Mucosa of rectum (tissue), 2 donors: Measurements from ENCODE around the gene ENTPD8.

ENCODE experiments used
- H3K27ac ChIP-seq, 2 donors: one replicate each; pipeline ENCODE4 v1.7.0; 2013; ENCODE audit warnings: inconsistent platforms in 2 of 2, low read depth in 2 of 2, low read length in 2 of 2
- H3K27me3 ChIP-seq, 2 donors: one replicate each; pipeline ENCODE4 v1.7.0; 2013; ENCODE audit warnings: low read length in 2 of 2; ENCODE audit not compliant: control insufficient read depth in 2 of 2, insufficient read depth in 2 of 2
- H3K36me3 ChIP-seq, 2 donors: one replicate each; pipeline ENCODE4 v1.7.0; 2013; ENCODE audit warnings: low read length in 2 of 2; ENCODE audit not compliant: control insufficient read depth in 2 of 2, insufficient read depth in 2 of 2
- H3K4me1 ChIP-seq, 2 donors: one replicate each; pipeline ENCODE4 v1.7.0; 2013; ENCODE audit warnings: low read length in 2 of 2, mild to moderate bottlenecking in 1 of 2; ENCODE audit not compliant: control insufficient read depth in 2 of 2, insufficient read depth in 2 of 2
- H3K4me3 ChIP-seq, 2 donors: one replicate each; pipeline ENCODE4 v1.7.0; 2013; ENCODE audit warnings: low read length in 2 of 2
- H3K9ac ChIP-seq, 2 donors: one replicate each; pipeline ENCODE4 v1.7.0; 2013; ENCODE audit warnings: low read length in 2 of 2, low read depth in 1 of 2, mild to moderate bottlenecking in 1 of 2
- H3K9me3 ChIP-seq, 2 donors: one replicate each; pipeline ENCODE4 v1.7.0; 2013; ENCODE audit warnings: low read length in 2 of 2; ENCODE audit not compliant: control insufficient read depth in 2 of 2
- donor health status: healthy.
- donor health status: Normal muscosa, but diverticular disease.

ENTPD8 gene

DNA sequence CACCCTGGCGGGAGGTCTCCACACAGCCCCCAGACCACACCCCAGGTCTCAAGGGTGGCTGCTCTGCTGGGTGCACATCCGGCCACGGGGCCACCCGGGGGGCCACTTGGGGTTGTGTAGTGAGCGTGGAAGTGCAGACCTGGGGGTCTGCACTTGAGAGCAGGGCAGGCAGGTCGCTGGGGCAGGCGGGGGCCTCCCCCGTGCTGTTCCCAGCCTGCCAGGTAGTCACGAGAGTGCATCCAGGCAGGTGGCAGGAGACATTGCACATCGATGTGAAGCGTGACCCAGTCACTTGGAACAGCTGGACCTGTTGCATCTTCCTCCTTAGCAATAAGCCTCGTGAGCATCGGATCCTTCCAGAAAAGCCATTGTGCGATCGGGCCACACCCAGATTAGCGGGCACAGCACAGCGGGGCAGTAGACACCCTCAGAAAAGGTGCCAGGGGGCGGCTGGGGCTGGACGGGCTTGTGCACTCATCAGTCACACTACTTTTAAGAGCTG, 4.8 kb upstream of the ENTPD8 start:
- Histone ChIP-seq H3K4me3 (no peak overlapping the region), H3K27ac (no peak overlapping the region), H3K9me3 (no peaks in the 10 kb centered on the region), H3K36me3 (peaks cover 0 to 11% of the 10 kb centered on the region in 2 donors), H3K27me3 (peaks cover 0 to 2% of the 10 kb centered on the region in 2 donors), H3K9ac (peak overlapping the region in 1 of 2 donors; percentile 6), H3K4me1 (peaks cover 5 to 10% of the 10 kb centered on the region in 2 donors)

DNA sequence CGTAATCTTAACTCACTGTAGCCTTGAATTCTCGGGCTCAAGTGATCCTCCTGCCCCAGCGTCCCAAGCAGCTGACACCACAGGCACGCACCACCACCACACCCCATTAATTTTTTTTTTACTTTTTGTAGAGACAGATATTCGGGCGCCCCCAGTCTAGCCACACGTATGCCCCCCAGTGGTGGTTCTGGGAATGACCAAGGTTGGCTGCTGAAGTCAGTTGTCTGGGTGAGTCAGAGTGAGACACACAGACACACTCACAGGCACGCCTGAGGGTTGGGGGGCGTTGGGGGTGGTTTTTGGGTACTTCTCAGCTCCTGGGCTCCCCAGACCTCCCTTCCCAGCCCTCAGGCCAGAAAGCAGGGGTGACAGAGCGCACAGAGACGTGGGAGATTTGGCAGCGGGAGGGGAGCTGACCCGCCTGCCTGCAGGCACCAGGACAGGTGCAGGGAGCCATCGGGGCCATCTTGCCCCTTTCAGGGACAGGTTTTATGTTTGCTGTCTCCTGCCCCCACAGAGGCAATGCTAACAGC, 4.2 kb upstream of the ENTPD8 start:
- Histone ChIP-seq H3K27me3 (peaks cover 0 to 2% of the 10 kb centered on the region in 2 donors), H3K9me3 (no peaks in the 10 kb centered on the region), H3K36me3 (peaks cover 0 to 11% of the 10 kb centered on the region in 2 donors), H3K4me3 (no peak overlapping the region), H3K9ac (peak overlapping the region in 1 of 2 donors; percentile 6), H3K27ac (no peak overlapping the region), H3K4me1 (peaks cover 5 to 10% of the 10 kb centered on the region in 2 donors)

DNA sequence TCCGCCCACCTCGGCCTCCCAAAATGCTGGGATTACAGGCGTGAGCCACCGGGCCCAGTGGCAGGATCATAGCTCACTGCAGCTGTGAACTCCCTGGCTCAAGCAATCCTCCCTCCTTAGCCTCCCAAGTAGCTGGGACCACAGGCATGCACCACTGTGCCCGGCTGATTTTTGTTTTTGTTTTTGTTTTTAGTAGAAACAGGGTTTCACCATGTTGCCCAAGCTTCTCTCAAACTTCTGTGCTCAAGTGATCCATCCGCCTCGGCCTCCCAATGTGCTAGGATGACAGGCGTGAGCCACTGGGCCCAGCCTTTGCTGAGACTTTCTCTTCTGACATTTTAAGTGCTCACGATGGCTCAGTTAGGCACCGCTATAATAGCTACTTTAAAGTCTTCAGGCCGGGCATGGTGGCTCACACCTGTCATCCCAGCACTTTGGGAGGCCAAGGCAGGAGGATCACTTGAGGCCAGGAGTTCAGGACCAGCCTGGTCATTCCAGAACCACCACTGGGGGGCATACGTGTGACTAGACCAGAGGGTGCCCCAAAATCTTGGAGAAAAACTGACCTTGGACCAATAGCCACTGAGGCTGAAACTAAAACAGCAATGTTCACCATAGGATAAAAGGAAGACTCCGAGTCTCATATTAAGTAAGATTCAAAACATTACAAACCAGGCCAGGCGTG, 3.1 kb upstream of the ENTPD8 start:
- H3K9ac ChIP-seq, result no peak overlapping the region
- H3K9me3 ChIP-seq, result no peaks in the 10 kb centered on the region
- H3K4me1 ChIP-seq, result peaks cover 5 to 14% of the 10 kb centered on the region in 2 donors
- peaks cover 0 to 3% of the 10 kb centered on the region in 2 donors for H3K36me3 ChIP-seq
- no peak overlapping the region for H3K27ac ChIP-seq
- peaks cover 0 to 2% of the 10 kb centered on the region in 2 donors for H3K27me3 ChIP-seq
- H3K4me3 ChIP-seq, result no peak overlapping the region

DNA sequence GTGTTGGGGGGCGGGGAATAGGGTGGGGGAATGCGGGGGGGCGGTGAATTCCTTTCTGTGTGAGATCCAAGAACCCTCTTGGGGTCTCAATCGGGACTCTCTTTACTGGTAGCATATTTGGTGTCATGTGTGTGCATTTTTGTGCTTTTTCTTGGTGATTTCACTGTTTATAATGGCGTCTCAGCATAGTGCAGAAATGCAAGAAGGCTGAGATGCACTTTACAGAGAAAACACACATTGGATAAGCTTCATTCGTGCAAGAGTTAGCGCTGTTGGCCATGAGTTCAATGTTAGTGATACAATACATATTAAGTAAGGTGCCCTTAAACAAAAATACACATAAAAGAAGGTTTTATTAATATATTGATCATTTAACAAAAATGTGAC, 771 bp upstream of the ENTPD8 start:
- Histone ChIP-seq H3K27me3 (peaks cover 0 to 2% of the 10 kb centered on the region in 2 donors), H3K36me3 (no peaks in the 10 kb centered on the region), H3K4me1 (peaks cover 18 to 29% of the 10 kb centered on the region in 2 donors), H3K4me3 (peak overlapping the region in 1 of 2 donors; percentile 57), H3K27ac (no peak overlapping the region), H3K9ac (no peak overlapping the region), H3K9me3 (no peaks in the 10 kb centered on the region)

DNA sequence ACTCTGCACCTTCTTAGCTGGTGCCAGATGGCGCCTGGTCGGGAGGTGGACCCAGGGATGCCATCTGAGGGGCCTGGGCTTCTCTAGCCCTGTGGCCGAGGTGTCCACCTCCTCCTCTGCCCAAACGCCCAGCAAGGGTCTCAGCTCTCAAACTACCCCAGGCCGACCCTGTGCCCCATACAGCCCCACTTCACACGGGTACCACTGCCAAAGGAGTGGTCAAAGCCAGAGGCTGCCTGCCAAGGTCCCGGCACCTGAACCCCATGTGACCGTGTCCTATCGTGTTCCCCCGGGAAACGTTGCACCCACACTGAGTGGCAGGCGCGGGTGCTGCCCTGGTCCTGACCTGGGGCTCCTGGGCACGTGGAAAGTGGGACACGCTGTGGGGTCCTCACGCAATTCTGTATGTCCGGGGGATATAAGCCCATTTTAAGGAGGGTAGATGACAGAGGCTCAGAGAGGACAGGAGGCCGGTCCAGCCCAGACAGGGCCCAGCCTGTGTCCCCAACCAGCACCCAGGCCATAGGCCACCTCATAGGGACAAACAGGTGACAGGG, 1.9 kb downstream of the ENTPD8 start:
- Histone ChIP-seq H3K9ac (peak overlapping the region in 1 of 2 donors; percentile 2), H3K4me1 (peaks cover 24 to 36% of the 10 kb centered on the region in 2 donors), H3K27me3 (no peaks in the 10 kb centered on the region), H3K9me3 (no peaks in the 10 kb centered on the region), H3K4me3 (peak overlapping the region; percentile 26), H3K36me3 (no peaks in the 10 kb centered on the region), H3K27ac (peak overlapping the region in 1 of 2 donors; percentile 20)

DNA sequence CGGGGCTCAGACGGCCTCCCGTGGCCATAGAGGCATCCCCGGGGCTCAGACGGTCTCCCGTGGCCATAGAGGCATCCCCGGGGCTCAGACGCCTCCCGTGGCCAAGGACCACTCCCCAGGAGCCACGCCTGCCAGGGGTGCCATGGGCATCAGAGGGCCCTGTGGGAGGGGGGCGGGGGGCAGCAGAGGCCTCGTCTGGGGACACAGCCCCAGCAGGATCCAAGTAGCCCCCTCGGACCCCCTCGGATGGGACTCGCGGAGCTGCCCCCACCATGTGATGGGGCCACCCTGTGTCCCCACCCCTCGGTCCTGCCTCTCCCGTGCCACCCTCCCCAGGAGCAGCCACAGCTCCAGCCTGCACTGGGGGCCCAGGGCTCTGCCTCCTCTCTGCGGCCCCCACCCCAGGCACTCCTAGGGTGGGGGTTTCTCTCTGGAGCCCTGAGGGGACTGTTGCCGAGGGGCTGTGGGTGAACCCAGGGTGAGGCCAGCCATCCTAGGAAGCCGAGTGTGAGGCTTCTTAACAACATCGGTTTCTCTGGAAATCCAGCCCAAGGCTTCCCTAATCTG, 2.5 kb downstream of the ENTPD8 start:
- Histone ChIP-seq H3K4me3 (no peak overlapping the region), H3K27ac (peak overlapping the region in 1 of 2 donors; percentile 20), H3K9me3 (no peaks in the 10 kb centered on the region), H3K4me1 (peaks cover 24 to 36% of the 10 kb centered on the region in 2 donors), H3K9ac (peak overlapping the region in 1 of 2 donors; percentile 2), H3K27me3 (no peaks in the 10 kb centered on the region), H3K36me3 (no peaks in the 10 kb centered on the region)

DNA sequence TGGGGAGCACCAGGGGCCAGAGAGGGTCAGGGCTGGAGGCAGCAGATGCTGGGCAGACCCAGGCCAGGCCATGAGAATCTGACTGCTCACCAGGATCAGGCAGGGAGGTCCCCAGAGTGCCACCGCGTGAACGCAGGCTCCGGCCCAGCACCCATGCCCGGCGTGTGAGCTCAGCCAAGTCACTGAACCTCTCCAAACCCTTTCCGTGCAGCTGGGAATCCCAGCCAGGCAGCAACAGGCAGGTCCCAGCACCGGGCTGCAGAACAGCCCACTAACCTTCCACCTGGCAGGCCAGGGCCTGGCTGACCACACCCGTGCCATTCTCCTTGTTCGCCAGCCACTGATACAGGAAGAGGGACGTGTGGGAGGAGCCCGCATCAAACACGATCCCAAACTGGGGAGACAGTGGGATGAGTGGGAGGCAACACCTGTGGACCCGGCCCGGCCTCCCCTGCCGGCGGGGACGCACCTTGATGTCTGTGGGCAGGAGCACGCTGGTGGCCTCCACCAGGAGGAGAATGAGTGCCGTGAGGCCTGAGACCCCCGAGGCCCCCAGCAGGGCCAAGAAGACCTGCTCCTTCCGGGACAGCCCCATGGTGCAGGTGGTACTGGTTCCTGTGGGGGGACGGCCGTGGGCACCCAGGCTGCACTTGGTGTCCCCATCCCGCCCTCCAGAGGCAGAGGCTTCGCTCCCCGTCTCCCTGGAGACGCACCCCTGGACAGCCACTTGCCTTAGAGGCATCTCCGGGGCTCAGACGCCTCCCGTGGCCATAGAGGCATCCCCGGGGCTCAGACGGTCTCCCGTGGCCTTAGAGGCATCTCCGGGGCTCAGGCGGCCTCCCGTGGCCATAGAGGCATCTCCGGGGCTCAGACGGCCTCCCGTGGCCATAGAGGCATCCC, 3.2 kb downstream of the ENTPD8 start:
- H3K9me3 ChIP-seq, result no peaks in the 10 kb centered on the region
- H3K27me3 ChIP-seq, result no peaks in the 10 kb centered on the region
- H3K9ac ChIP-seq, result peak overlapping the region in 1 of 2 donors; percentile 48
- peaks cover 24 to 36% of the 10 kb centered on the region in 2 donors for H3K4me1 ChIP-seq
- no peaks in the 10 kb centered on the region for H3K36me3 ChIP-seq
- peak overlapping the region in 1 of 2 donors; percentile 20 for H3K4me3 ChIP-seq
- peak overlapping the region; percentile 56 to 74 for H3K27ac ChIP-seq

DNA sequence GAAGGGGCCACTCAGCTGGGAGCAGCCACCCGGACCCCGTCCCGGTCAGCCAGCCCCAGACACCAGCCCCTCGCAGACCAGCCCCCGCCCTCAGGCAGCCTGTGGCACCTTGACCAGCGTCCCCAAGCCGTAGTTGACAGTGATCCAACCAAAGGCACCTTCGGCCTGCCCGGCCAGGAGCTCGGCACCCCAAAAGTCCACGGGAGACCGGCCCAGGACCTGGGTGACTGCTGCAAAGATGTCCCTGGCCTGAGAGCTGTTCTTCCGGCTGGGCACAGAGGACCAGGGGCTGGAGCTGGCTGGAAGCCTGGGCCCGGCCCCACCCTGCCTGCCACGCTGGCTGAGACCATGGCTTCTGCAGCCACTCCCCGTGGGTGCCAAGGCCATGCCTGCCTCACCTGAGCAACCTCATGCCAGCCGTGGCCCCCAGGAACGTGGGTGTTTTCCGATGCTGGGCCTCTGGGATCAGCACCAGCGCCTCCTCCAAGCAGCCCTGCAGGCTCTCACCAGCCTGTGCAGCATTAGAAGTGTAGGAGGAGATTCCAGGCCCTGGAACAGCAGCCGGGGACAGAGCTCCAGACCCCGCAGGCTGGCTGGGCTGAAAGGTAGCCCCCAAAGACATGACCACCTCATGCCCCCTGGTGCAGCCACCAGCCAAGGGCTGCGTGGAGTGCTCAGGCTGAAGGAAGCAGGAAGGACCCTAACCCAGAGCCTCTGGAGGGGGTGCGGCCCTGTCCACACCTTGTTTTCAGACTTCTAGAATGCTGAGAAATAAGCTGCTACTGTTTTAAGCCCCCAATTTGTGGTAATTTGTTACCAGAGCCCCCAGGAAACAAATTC, 4.2 kb downstream of the ENTPD8 start:
- H3K9ac ChIP-seq, result peak overlapping the region in 1 of 2 donors; percentile 77
- no peaks in the 10 kb centered on the region for H3K9me3 ChIP-seq
- peak overlapping the region; percentile 56 to 74 for H3K27ac ChIP-seq
- H3K4me3 ChIP-seq, result peak overlapping the region in 1 of 2 donors; percentile 53
- H3K4me1 ChIP-seq, result peaks cover 24 to 36% of the 10 kb centered on the region in 2 donors
- no peaks in the 10 kb centered on the region for H3K36me3 ChIP-seq
- no peaks in the 10 kb centered on the region for H3K27me3 ChIP-seq
